Measurements from ENCODE around the gene PKP2. TPM values are rescaled to one million over a fixed set of nuclear protein-coding genes. Genes with fewer than 3 reads are reported as not detected.

PKP2 gene
- total RNA-seq, 3 donors from 2014 or later: 85.0 to 189 (median 147) TPM

- DNase-seq (no peak), ATAC-seq (no peak)
- peaks cover 7% of the 10 kb centered on the region for H3K4me1 ChIP-seq (ENCODE audit: low read depth)
- TF ChIP-seq, protein P1, sequence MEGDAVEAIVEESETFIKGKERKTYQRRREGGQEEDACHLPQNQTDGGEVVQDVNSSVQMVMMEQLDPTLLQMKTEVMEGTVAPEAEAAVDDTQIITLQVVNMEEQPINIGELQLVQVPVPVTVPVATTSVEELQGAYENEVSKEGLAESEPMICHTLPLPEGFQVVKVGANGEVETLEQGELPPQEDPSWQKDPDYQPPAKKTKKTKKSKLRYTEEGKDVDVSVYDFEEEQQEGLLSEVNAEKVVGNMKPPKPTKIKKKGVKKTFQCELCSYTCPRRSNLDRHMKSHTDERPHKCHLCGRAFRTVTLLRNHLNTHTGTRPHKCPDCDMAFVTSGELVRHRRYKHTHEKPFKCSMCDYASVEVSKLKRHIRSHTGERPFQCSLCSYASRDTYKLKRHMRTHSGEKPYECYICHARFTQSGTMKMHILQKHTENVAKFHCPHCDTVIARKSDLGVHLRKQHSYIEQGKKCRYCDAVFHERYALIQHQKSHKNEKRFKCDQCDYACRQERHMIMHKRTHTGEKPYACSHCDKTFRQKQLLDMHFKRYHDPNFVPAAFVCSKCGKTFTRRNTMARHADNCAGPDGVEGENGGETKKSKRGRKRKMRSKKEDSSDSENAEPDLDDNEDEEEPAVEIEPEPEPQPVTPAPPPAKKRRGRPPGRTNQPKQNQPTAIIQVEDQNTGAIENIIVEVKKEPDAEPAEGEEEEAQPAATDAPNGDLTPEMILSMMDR (IDR thresholded peaks at IDR 0.05): no peak
- H3K4me3 ChIP-seq: no peak overlapping the region
- no peaks in the 10 kb centered on the region for H3K36me3 ChIP-seq (ENCODE audit: low read depth)
- H3K9me3 ChIP-seq: no peaks in the 10 kb centered on the region
- intact Hi-C loops (cut with DNase I, micrococcal nuclease): no loop called here
These were observed 7.4 kb downstream of the PKP2 start for GRCh38 chr12:32889011-32889760.

- ATAC-seq: no peak
- intact Hi-C loops (cut with DNase I, micrococcal nuclease): no loop called here
- H3K4me1 ChIP-seq (ENCODE audit: low read depth): peaks cover 4% of the 10 kb centered on the region
These were observed 9.5 kb downstream of the PKP2 start for GRCh38 chr12:32887058-32887457.

GRCh38 chr12:32885831-32886230 lies 10.7 kb downstream of the PKP2 start:
- no peaks in the 10 kb centered on the region for H3K4me1 ChIP-seq (ENCODE audit: low read depth)
- no peaks in the 10 kb centered on the region for H3K36me3 ChIP-seq (ENCODE audit: low read depth)
- no peak overlapping the region for H3K4me3 ChIP-seq
- TF ChIP-seq, protein P1 (IDR thresholded peaks at IDR 0.05): no peak
- ATAC-seq (no peak), DNase-seq (no peak)
- intact Hi-C loops (cut with DNase I, micrococcal nuclease): no loop called here
- H3K9me3 ChIP-seq: no peaks in the 10 kb centered on the region

More at GRCh38 chr12:32887058-32887457, 9.5 kb downstream of the PKP2 start:
- TF ChIP-seq, protein P1 (IDR thresholded peaks at IDR 0.05): no peak
- DNase-seq: no peak
- Histone ChIP-seq H3K36me3 (ENCODE audit: low read depth) (no peaks in the 10 kb centered on the region), H3K4me3 (no peak overlapping the region), H3K9me3 (no peaks in the 10 kb centered on the region)

GRCh38 chr12:32884962-32885361 lies 11.6 kb downstream of the PKP2 start:
- TF ChIP-seq, protein P1 (IDR thresholded peaks at IDR 0.05): no peak
- H3K4me1 ChIP-seq (ENCODE audit: low read depth): no peaks in the 10 kb centered on the region
- no peak for ATAC-seq
- intact Hi-C loops (cut with DNase I, micrococcal nuclease): no loop called here
- H3K9me3 ChIP-seq: no peaks in the 10 kb centered on the region
- no peaks in the 10 kb centered on the region for H3K36me3 ChIP-seq (ENCODE audit: low read depth)
- no peak overlapping the region for H3K4me3 ChIP-seq
- DNase-seq: no peak

DNA sequence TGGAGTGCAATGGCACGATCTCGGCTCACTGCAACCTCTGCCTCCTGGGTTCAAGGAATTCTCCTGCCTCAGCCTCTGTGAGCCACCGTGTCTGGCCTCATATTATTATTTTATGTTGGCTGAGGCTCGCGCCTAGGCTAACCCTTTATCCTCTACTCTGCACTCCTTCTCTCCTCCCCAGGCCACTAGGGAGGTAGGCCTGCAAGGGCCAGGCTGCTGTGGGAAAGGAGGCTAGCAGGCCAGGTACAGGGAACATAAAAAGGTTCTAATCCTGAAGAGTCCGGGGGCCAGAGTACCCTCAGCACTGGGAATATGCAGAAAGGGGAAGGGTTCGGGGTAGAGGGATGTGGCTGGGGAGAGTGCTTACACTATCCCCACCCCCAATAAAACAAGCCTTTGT lies 14.9 kb downstream of the PKP2 start:
- no peaks in the 10 kb centered on the region for H3K36me3 ChIP-seq (ENCODE audit: low read depth)
- H3K4me1 ChIP-seq (ENCODE audit: low read depth): peaks cover 16% of the 10 kb centered on the region
- intact Hi-C loops (cut with DNase I, micrococcal nuclease): no loop called here
- TF ChIP-seq, protein P1 (IDR thresholded peaks at IDR 0.05): no peak
- no peaks in the 10 kb centered on the region for H3K9me3 ChIP-seq
- ATAC-seq (no peak), DNase-seq (no peak)
- no peak overlapping the region for H3K4me3 ChIP-seq

Measured in mucosa of descending colon (tissue), 3 donors.